ENCODE data around the gene DESI1.
"Not testable (repeated sequence)": the region's sequence is repeated elsewhere in the genome, so short reads cannot be mapped to it uniquely, and the experiment has no call there.

Gene DESI1

DNA sequence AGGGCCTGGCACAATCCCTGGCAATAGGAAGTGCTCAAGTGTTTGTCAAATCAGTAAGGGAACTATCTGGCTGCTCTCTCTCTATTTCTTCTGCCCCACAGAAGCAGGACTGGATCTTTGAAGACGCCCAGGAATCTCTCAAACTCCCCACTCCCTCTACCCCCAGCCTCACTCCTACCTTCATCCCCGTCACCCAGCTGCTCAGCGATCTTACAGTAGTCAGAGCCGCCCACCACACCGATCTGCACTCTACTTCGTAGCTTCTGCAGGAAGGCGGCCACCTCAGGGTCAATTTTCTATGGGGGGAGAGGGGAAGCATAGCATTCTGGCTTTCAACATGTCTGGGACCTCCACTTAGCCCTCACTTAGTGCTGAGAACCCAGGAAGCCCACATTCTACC is 34.9 kb downstream of the DESI1 start:
- DNase-seq = no peak
- Mint-ChIP-seq H3K4me3 (no peak overlapping the region), H3K27ac (peak overlapping the region; percentile 57), H3K9me3 (no peaks in the 10 kb centered on the region), H3K4me1 (ENCODE audit: low read depth) (peaks cover 24% of the 10 kb centered on the region), H3K36me3 (ENCODE audit: low read depth) (peaks cover 48% of the 10 kb centered on the region), H3K27me3 (no peaks in the 10 kb centered on the region)

DNA sequence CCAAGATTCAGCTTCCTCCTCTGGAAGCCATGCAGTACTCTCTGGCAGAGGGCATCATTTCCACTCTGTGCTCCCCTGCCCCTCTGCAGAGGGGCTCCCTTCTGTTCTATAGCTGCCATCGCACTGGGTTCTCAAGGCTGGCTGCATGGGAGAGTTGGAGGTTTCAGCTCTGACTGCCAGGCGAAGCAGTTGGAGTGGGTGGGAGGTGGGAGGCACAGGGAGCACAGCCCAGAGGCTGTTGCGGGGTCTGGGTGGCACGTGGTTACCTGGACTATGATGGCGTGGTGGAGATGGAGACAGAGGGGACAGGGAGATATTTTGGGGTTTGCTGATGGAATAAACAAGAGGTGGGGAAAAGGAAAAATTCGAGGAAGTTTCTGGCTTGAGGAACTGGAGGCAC is 36.0 kb downstream of the DESI1 start:
- Mint-ChIP-seq H3K4me3 (no peak overlapping the region), H3K9me3 (no peaks in the 10 kb centered on the region), H3K36me3 (ENCODE audit: low read depth) (peaks cover 54% of the 10 kb centered on the region)

DNA sequence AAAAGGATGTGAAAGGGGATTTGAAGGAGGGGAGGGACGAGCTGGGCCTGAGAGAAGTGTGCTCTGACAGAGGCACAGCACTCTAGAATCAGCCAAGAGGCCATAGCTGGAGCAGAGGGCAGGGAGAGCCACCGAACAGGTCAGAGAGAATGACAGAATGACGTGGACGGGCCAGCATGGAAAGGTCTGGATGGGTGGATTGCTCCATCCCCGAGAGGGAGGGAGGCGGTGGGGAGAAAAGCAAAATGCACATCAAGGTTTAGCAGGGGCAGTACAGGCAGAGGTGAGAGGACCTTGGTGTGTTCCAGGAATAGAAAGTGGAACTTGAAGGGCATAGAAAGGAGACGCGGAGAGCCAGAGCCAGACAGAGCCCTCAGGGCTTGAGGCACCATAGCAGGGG is 38.1 kb downstream of the DESI1 start:
- no peaks in the 10 kb centered on the region for H3K27me3 Mint-ChIP-seq
- no peak for DNase-seq
- peaks cover 62% of the 10 kb centered on the region for H3K36me3 Mint-ChIP-seq (ENCODE audit: low read depth)
- H3K4me3 Mint-ChIP-seq = no peak overlapping the region
- H3K9me3 Mint-ChIP-seq = no peaks in the 10 kb centered on the region
- H3K4me1 Mint-ChIP-seq (ENCODE audit: low read depth) = peaks cover 9% of the 10 kb centered on the region
- peak overlapping the region; percentile 6 for H3K27ac Mint-ChIP-seq

More for the DNA sequence above, 36.0 kb downstream of the DESI1 start:
- Mint-ChIP-seq H3K27ac (no peak overlapping the region), H3K4me1 (ENCODE audit: low read depth) (peaks cover 21% of the 10 kb centered on the region), H3K27me3 (no peaks in the 10 kb centered on the region)
- no peak for DNase-seq

DNA sequence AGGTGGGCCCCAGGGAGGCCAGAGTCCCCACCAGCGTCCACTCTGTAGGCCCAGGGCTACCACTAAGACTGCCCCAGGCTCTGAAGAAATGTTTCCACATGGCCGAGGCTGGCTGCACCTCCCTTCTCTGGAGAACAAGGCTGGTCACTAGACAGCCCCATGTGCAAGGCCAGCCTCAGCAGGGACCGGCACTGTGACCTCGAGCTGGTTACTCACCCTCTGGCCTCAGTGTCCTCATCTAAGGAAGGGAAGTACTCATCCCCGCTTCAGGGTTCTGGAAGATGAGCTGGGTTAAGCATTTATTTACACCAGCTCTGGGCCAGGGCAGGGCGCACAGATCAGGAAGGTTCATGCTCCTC is 40.9 kb downstream of the DESI1 start:
- Mint-ChIP-seq H3K27ac (no peak overlapping the region), H3K4me3 (no peak overlapping the region), H3K9me3 (no peaks in the 10 kb centered on the region), H3K27me3 (no peaks in the 10 kb centered on the region), H3K36me3 (ENCODE audit: low read depth) (peaks cover 74% of the 10 kb centered on the region), H3K4me1 (ENCODE audit: low read depth) (peaks cover 2% of the 10 kb centered on the region)
- no peak for DNase-seq

DNA sequence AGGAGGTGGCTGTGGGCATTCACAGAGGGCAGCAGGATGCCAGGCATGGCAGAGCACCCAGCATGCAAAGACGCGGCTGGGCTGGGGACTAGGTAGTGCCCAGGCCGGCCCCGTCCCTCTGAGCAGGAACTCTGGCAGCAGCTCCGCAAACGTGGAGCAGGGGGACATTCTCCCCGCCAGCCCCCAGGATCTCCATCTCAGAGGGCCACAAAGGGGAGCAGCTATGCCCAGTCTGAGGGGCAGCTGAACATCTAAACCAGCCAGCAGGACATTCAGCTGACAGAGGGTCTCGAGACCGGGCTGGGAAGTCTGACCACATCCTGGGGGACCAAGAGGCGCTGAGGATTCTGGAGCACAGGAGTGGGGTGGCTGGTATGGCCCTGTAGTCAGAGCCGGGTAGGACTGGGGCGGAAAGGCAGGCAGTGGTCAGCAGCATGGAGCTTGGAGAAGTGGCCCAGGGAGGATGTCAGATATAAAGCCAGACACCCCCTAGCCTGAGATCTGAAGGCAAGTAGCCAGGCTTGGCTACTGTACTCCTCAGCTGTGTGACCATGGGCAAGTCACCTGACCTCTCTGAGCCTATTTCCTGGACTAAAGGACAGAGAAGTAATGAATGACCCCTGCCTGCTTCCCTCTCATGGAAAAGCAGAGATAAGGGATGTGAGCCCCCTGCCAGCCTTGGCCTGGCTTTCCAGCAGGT is 41.4 kb downstream of the DESI1 start:
- peaks cover 69% of the 10 kb centered on the region for H3K36me3 Mint-ChIP-seq (ENCODE audit: low read depth)
- H3K4me1 Mint-ChIP-seq (ENCODE audit: low read depth) = peaks cover 2% of the 10 kb centered on the region
- no peaks in the 10 kb centered on the region for H3K27me3 Mint-ChIP-seq
- no peak overlapping the region for H3K4me3 Mint-ChIP-seq
- DNase-seq = no peak
- no peaks in the 10 kb centered on the region for H3K9me3 Mint-ChIP-seq
- H3K27ac Mint-ChIP-seq = no peak overlapping the region

DNA sequence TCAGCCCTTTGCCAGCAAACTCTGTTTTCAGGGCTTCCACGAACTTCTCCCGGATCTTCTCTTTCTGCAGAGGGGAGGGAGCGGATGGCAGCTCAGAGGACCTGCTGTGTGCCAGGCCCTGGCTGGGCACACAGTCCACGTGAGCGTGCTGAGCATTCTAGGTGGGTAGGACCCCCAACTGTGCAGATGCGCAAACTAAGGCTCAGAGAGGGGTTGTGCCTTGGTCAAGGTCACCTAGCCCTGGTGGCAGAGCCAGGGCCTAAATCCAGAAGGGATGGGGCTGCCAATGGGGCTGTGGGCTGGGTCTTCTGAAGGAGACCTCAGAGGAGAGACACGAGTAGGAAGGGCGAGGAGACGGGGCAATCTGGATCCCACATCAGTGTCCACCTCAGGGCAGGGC is 42.0 kb downstream of the DESI1 start:
- H3K27me3 Mint-ChIP-seq = no peaks in the 10 kb centered on the region
- no peak overlapping the region for H3K4me3 Mint-ChIP-seq
- H3K36me3 Mint-ChIP-seq (ENCODE audit: low read depth) = peaks cover 62% of the 10 kb centered on the region
- no peaks in the 10 kb centered on the region for H3K9me3 Mint-ChIP-seq
- peak overlapping the region; percentile 11 for H3K27ac Mint-ChIP-seq
- no peak for DNase-seq
- H3K4me1 Mint-ChIP-seq (ENCODE audit: low read depth) = no peaks in the 10 kb centered on the region

DNA sequence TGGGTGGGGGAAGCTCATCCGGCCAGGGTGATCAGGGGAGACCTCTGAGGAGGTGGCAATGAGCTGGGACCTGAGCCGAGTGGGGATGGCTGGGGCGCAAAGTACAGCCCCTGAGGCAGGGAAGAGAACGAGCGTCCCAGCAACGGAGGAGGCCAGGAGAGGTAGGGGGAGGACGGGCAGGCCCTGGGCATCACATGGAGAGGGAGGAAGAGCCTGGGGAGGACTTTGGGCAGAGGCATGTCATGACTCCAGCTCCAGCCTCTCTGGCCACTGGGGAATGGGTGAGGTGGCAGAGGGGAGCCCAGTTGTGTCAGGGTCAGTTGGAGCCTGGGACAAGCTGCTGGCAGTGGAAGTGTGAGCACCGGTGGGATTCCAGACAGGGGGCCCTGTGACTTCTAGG is 42.7 kb downstream of the DESI1 start:
- H3K4me3 Mint-ChIP-seq = no peak overlapping the region
- peaks cover 55% of the 10 kb centered on the region for H3K36me3 Mint-ChIP-seq (ENCODE audit: low read depth)
- H3K27me3 Mint-ChIP-seq = no peaks in the 10 kb centered on the region
- no peak for DNase-seq
- no peak overlapping the region for H3K27ac Mint-ChIP-seq
- H3K9me3 Mint-ChIP-seq = no peaks in the 10 kb centered on the region
- H3K4me1 Mint-ChIP-seq (ENCODE audit: low read depth) = no peaks in the 10 kb centered on the region

DNA sequence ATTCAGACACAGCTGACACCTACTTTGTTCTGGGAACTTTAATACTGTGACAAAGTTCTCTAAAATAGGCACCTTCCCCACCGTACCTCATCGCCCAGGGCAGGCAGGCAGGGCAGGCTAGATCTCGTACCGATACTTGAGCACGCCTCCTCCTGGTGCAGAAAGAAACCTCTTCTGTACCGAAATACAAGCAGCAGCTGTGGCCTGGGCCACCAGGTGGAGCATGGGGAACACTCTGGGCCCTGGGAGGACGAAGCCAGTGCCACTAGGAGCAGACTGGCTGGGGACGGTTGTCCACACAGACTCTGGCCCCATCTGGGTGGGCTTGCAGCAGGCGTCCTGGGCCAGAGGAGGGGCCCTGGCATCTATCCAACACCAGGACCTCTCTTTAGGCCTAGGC is 44.0 kb downstream of the DESI1 start:
- DNase-seq = peak; percentile 39
- no peak overlapping the region for H3K27ac Mint-ChIP-seq
- no peak overlapping the region for H3K4me3 Mint-ChIP-seq
- peaks cover 43% of the 10 kb centered on the region for H3K36me3 Mint-ChIP-seq (ENCODE audit: low read depth)
- no peaks in the 10 kb centered on the region for H3K4me1 Mint-ChIP-seq (ENCODE audit: low read depth)
- H3K9me3 Mint-ChIP-seq = no peaks in the 10 kb centered on the region
- no peaks in the 10 kb centered on the region for H3K27me3 Mint-ChIP-seq

DNA sequence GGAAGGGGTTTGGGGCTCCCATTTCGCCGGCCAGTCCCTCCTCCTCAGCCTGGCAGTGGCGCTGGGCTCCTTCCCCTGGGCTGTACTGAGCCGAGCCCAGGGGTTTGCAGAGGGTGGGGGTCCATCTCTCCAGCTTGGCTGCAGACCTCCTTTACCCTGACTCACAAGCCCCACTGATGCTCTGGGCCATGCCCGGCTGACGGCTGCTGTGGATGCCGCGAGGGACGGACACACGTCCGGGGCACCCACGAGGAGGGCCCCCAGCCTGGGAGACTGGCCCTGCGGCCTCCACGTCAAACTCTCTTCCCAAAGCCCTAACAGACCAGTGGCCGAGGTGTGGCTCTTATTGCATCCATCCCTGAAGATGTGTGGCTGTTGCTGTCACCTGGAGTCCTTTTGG is 45.3 kb downstream of the DESI1 start:
- Mint-ChIP-seq H3K4me1 (ENCODE audit: low read depth) (no peaks in the 10 kb centered on the region), H3K9me3 (no peaks in the 10 kb centered on the region), H3K27ac (no peak overlapping the region), H3K4me3 (no peak overlapping the region), H3K27me3 (no peaks in the 10 kb centered on the region), H3K36me3 (ENCODE audit: low read depth) (peaks cover 38% of the 10 kb centered on the region)
- no peak for DNase-seq

DNA sequence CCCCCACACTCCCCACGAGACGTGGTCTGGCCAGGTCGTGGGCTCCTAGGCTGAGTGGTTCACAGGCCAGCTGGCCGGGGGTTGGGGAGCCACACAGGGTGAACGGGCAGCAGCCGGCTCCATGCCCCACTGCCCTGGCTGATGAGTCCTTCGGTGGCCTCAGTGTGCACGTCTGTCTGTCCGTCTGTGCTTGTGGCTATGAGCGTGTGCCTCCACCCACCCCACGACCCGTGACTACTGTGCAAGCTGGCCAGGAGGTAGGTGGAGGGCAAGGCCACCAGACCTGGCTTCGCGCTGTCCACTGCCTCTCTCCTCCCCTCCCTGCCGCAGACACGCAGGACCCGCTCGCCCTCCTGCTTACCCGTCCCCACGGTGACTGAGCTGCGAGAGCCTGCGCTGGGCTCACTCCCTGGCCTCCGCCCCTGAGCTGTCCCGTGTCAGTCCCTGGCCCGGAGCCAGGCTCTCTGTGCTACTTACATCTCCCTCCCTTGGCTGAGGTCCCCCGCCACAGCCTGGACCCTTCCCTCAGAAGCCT is 45.9 kb downstream of the DESI1 start:
- no peak for DNase-seq
- Mint-ChIP-seq H3K4me1 (ENCODE audit: low read depth) (no peaks in the 10 kb centered on the region), H3K36me3 (ENCODE audit: low read depth) (peaks cover 32% of the 10 kb centered on the region), H3K9me3 (no peaks in the 10 kb centered on the region), H3K27ac (no peak overlapping the region), H3K4me3 (no peak overlapping the region), H3K27me3 (no peaks in the 10 kb centered on the region)

DNA sequence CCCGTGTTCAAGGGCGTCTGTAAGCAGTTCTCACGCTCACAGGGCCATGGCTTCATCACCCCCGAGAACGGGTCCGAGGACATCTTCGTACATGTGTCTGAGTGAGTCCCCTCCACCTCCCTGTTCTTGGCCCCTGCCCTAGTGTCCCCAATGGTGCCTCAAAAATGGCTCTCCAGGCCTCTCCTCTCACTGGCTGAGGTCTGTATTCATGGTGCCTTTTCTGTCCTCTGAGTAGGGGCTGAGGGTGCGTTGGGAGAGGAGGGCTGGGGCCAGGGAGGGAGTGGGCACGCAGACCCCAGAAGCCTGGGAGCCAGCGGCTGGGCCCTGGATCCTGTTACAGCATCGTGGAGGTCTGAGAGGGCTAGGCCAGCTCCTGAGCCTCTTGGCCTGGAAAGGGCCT is 47.2 kb downstream of the DESI1 start:
- no peak for DNase-seq
- no peak overlapping the region for H3K27ac Mint-ChIP-seq
- H3K4me3 Mint-ChIP-seq = no peak overlapping the region
- H3K4me1 Mint-ChIP-seq (ENCODE audit: low read depth) = no peaks in the 10 kb centered on the region
- no peaks in the 10 kb centered on the region for H3K27me3 Mint-ChIP-seq
- peaks cover 26% of the 10 kb centered on the region for H3K36me3 Mint-ChIP-seq (ENCODE audit: low read depth)
- no peaks in the 10 kb centered on the region for H3K9me3 Mint-ChIP-seq

DNA sequence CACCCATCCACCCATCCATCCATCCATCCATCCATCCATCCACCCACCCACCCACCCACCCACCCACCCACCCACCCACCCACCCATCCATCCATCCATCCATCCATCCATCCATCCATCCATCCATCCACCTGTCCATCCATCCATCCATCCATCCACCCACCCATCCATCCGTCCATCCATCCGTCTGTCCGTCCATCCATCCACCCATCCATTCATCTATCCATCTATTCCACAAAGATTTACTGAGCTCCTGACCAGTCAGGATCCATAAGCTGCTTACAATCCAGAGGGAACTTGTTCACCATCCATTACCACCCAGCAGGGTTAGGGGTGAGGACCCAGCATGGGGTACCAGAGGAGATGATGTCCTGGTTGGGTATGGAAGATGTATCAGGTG is 48.5 kb downstream of the DESI1 start:
- peaks cover 16% of the 10 kb centered on the region for H3K36me3 Mint-ChIP-seq (ENCODE audit: low read depth)
- H3K4me1 Mint-ChIP-seq (ENCODE audit: low read depth); H3K27ac Mint-ChIP-seq; H3K9me3 Mint-ChIP-seq; DNase-seq; H3K4me3 Mint-ChIP-seq; H3K27me3 Mint-ChIP-seq: not testable (repeated sequence)

DNA sequence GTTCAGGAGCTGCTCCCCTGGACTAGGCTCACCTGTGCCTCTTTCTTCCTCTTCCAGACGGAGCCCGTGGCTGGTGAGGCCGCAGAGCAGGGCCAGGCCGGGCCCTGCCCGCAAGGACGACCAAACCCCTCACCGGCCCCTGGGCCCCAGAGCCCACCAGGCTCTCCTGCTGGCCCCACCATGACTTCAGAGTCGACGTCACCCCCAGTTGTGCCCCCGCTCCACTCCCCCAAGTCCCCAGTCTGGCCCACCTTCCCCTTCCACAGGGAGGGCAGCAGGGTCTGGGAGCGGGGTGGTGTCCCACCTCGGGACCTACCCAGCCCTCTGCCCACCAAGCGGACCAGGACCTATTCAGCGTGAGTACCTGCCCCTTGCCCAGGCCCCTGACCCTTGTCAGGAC is 49.1 kb downstream of the DESI1 start:
- no peaks in the 10 kb centered on the region for H3K27me3 Mint-ChIP-seq
- no peak overlapping the region for H3K27ac Mint-ChIP-seq
- DNase-seq = no peak
- peaks cover 11% of the 10 kb centered on the region for H3K36me3 Mint-ChIP-seq (ENCODE audit: low read depth)
- H3K4me3 Mint-ChIP-seq = no peak overlapping the region
- H3K9me3 Mint-ChIP-seq = no peaks in the 10 kb centered on the region
- no peaks in the 10 kb centered on the region for H3K4me1 Mint-ChIP-seq (ENCODE audit: low read depth)

DNA sequence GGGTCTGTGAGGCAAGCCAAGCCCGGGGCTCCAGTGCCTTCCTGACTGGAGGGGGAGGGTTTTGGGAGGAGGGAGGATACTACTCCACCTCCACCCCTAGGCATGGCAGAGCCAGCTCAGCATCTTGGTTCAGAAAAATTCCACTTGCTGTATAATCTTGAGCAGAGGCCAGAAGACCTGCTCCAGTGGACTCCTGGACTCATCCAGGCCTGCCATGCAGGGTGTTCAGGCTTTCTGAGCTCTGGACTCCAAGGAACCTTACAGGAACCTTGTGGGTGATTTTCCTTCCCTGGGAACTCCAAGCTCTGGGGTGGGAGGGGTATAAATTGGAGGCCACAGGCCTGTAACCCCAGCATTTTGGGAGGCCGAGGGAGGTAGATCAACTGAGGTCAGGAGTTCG is 50.6 kb downstream of the DESI1 start:
- no peak overlapping the region for H3K4me3 Mint-ChIP-seq
- H3K9me3 Mint-ChIP-seq = no peaks in the 10 kb centered on the region
- no peaks in the 10 kb centered on the region for H3K27me3 Mint-ChIP-seq
- H3K36me3 Mint-ChIP-seq (ENCODE audit: low read depth) = no peaks in the 10 kb centered on the region
- DNase-seq = no peak
- H3K4me1 Mint-ChIP-seq (ENCODE audit: low read depth) = peaks cover 5% of the 10 kb centered on the region
- no peak overlapping the region for H3K27ac Mint-ChIP-seq

DNA sequence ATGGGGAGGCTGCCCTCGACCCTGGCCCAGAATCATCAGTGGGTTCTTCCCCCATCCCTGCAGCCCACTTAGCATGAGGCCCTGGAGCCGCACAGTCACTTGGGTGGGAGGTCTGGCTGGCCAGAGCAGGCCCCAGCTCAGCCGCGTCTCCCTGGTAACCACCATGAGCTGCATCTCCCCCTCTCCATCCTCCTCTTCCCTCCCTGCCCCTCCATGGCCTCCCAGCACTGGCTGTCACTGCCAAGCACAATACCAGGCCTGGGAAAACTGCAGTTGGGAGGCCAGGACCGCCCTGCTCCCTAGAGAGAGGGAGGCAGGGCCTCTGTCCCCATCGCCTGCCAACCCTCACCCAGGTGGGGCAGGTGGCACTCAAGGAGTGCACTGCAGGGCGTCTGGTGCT is 52.0 kb downstream of the DESI1 start:
- no peaks in the 10 kb centered on the region for H3K27me3 Mint-ChIP-seq
- no peak overlapping the region for H3K4me3 Mint-ChIP-seq
- peaks cover 5% of the 10 kb centered on the region for H3K4me1 Mint-ChIP-seq (ENCODE audit: low read depth)
- H3K9me3 Mint-ChIP-seq = no peaks in the 10 kb centered on the region
- H3K27ac Mint-ChIP-seq = no peak overlapping the region
- no peaks in the 10 kb centered on the region for H3K36me3 Mint-ChIP-seq (ENCODE audit: low read depth)
- DNase-seq = no peak

DNA sequence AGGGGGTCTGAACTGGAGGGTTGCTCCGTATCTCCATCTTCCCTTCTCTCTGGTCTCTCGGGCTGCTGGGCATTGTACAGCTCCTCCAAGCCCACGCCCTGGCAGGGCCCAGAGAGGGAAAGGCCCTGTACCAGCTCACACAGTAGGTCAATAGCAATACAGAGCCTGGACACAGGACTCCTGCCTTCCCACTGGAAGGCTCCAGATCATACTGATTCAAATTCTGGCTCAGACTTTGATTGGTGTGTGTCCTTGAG is 53.4 kb downstream of the DESI1 start:
- H3K27ac Mint-ChIP-seq = no peak overlapping the region
- H3K27me3 Mint-ChIP-seq = no peaks in the 10 kb centered on the region
- no peaks in the 10 kb centered on the region for H3K36me3 Mint-ChIP-seq (ENCODE audit: low read depth)
- peaks cover 5% of the 10 kb centered on the region for H3K4me1 Mint-ChIP-seq (ENCODE audit: low read depth)
- no peak overlapping the region for H3K4me3 Mint-ChIP-seq
- no peaks in the 10 kb centered on the region for H3K9me3 Mint-ChIP-seq
- DNase-seq = no peak

All from activated T-cell treated with anti-CD3 and anti-CD28 coated beads, Interleukin-2, amount 50 U/mL, for 24 hours (primary cell).